Cardiac muscle cell (in vitro differentiated cells and primary cell): Measurements from ENCODE around the gene FAM193A. TPM values are rescaled to one million over a fixed set of nuclear protein-coding genes. Genes with fewer than 3 reads are reported as not detected.

ENCODE experiments used
- DNase-seq, 2 donors: peaks; one replicate each; pipeline versions ENCODE4 v3.0.0 to v3.0.0-alpha.2; 2010 to 2017; ENCODE audit warnings: low read depth in 1 of 2, low spot score in 1 of 2
- H3K27ac ChIP-seq: fragments of 200-600 bp; sonication (generic); 2 replicates; pipeline ENCODE4 v1.5.1; 2016
- H3K27me3 ChIP-seq: fragments of 200-600 bp; sonication (generic); 2 replicates; pipeline ENCODE4 v1.6.0; 2016; ENCODE audit warnings: control low read depth
- H3K36me3 ChIP-seq: fragments of 200-600 bp; sonication (generic); 2 replicates; pipeline ENCODE4 v1.5.1; 2016; ENCODE audit warnings: control low read depth
- H3K4me1 ChIP-seq: fragments of 200-600 bp; sonication (generic); 2 replicates; pipeline ENCODE4 v1.8.1; 2017; ENCODE audit warnings: low read depth, mild to moderate bottlenecking, mixed run types
- H3K4me3 ChIP-seq: fragments of 200-600 bp; sonication (generic); 2 replicates; pipeline ENCODE4 v1.5.1; 2016; ENCODE audit warnings: mild to moderate bottlenecking
- H3K9me3 ChIP-seq: fragments of 200-600 bp; sonication (generic); 2 replicates; pipeline ENCODE4 v1.5.1; 2017; ENCODE audit warnings: low read depth, mild to moderate bottlenecking, control low read depth
- CTCF ChIP-seq: IDR thresholded peaks from 2 replicates; pipeline ENCODE4 v1.5.1; 2012; ENCODE audit warnings: low read depth, mild to moderate bottlenecking, low read length
- polyA plus RNA-seq: library from polyadenylated mRNA; unstranded; fragments of >200 nt; fragmentation: Nextera tagmentation; extraction: Ambion mirVana; gene quantifications from 2 replicates; pipeline ENCODE4 v1.2.1, GENCODE V29; 2016
- total RNA-seq: library from RNA; depleted of rRNA; stranded (reverse); fragments of >200 nt; gene quantifications from 2 replicates; pipeline ENCODE4 v1.2.3, GENCODE V29; 2016

The FAM193A gene
- total and polyA plus RNA-seq, 2 experiments from 2014 or later, result 12.0 to 34.0 TPM

GRCh38 chr4:2560167-2560566, 23.7 kb downstream of the FAM193A start:
- Histone ChIP-seq H3K27ac (no peak overlapping the region), H3K27me3 (no peaks in the 10 kb centered on the region), H3K9me3 (no peaks in the 10 kb centered on the region), H3K4me3 (no peak overlapping the region), H3K36me3 (no peaks in the 10 kb centered on the region), H3K4me1 (no peaks in the 10 kb centered on the region)
- DNase-seq, result no peak
- no peak for TF ChIP-seq CTCF

- no peak overlapping the region for H3K27ac ChIP-seq
- H3K4me3 ChIP-seq, result no peak overlapping the region
- H3K4me1 ChIP-seq, result peaks cover 5% of the 10 kb centered on the region
- H3K27me3 ChIP-seq, result no peaks in the 10 kb centered on the region
- TF ChIP-seq CTCF, result no peak
- H3K9me3 ChIP-seq, result no peaks in the 10 kb centered on the region
- no peak for DNase-seq
- H3K36me3 ChIP-seq, result peaks cover 3% of the 10 kb centered on the region
Observed at GRCh38 chr4:2565533-2565932, 29.1 kb downstream of the FAM193A start.

- TF ChIP-seq CTCF, result no peak
- Histone ChIP-seq H3K36me3 (peaks cover 3% of the 10 kb centered on the region), H3K4me1 (peaks cover 5% of the 10 kb centered on the region), H3K27ac (peak overlapping the region; percentile 24), H3K9me3 (no peaks in the 10 kb centered on the region), H3K4me3 (no peak overlapping the region), H3K27me3 (no peaks in the 10 kb centered on the region)
- no peak for DNase-seq
Observed at GRCh38 chr4:2570036-2570435, 33.6 kb downstream of the FAM193A start.

GRCh38 chr4:2570551-2571222, 34.2 kb downstream of the FAM193A start:
- TF ChIP-seq CTCF, result no peak
- peaks cover 5% of the 10 kb centered on the region for H3K4me1 ChIP-seq
- H3K4me3 ChIP-seq, result no peak overlapping the region
- H3K9me3 ChIP-seq, result no peaks in the 10 kb centered on the region
- no peak for DNase-seq
- peak overlapping the region; percentile 24 for H3K27ac ChIP-seq
- no peaks in the 10 kb centered on the region for H3K27me3 ChIP-seq
- peaks cover 3% of the 10 kb centered on the region for H3K36me3 ChIP-seq

- no peak for DNase-seq
- H3K27ac ChIP-seq, result no peak overlapping the region
- H3K4me1 ChIP-seq, result peaks cover 5% of the 10 kb centered on the region
- H3K27me3 ChIP-seq, result no peaks in the 10 kb centered on the region
- H3K36me3 ChIP-seq, result peaks cover 3% of the 10 kb centered on the region
- no peak for TF ChIP-seq CTCF
- no peaks in the 10 kb centered on the region for H3K9me3 ChIP-seq
- H3K4me3 ChIP-seq, result no peak overlapping the region
Observed at GRCh38 chr4:2572076-2572475, 35.6 kb downstream of the FAM193A start.
